PFSK-1 (cell line): ENCODE data around the gene GBE1.

Experiments
- POLR2AphosphoS5 ChIP-seq: IDR thresholded peaks from 2 replicates; pipeline ENCODE4 v1.6.1; 2012; ENCODE audit warnings: low read depth, mild to moderate bottlenecking, control low read depth, low read length, moderate library complexity
- TAF1 ChIP-seq: IDR thresholded peaks from 2 replicates; pipeline ENCODE4 v1.6.1; 2012; ENCODE audit warnings: low read length, control low read depth, borderline replicate concordance; ENCODE audit not compliant: insufficient read depth
- TF ChIP-seq, protein P1 (sequence below), 2 experiments: IDR thresholded peaks; 2 replicates each; pipeline versions ENCODE4 v1.6.1 to v1.8.0; 2011 to 2012; ENCODE audit warnings: low read depth in 2 of 2, low read length in 2 of 2, control low read depth in 1 of 2, inconsistent platforms in 1 of 2, mild to moderate bottlenecking in 1 of 2, moderate library complexity in 1 of 2; ENCODE audit not compliant: insufficient read depth in 1 of 2

- TF ChIP-seq, protein P1, sequence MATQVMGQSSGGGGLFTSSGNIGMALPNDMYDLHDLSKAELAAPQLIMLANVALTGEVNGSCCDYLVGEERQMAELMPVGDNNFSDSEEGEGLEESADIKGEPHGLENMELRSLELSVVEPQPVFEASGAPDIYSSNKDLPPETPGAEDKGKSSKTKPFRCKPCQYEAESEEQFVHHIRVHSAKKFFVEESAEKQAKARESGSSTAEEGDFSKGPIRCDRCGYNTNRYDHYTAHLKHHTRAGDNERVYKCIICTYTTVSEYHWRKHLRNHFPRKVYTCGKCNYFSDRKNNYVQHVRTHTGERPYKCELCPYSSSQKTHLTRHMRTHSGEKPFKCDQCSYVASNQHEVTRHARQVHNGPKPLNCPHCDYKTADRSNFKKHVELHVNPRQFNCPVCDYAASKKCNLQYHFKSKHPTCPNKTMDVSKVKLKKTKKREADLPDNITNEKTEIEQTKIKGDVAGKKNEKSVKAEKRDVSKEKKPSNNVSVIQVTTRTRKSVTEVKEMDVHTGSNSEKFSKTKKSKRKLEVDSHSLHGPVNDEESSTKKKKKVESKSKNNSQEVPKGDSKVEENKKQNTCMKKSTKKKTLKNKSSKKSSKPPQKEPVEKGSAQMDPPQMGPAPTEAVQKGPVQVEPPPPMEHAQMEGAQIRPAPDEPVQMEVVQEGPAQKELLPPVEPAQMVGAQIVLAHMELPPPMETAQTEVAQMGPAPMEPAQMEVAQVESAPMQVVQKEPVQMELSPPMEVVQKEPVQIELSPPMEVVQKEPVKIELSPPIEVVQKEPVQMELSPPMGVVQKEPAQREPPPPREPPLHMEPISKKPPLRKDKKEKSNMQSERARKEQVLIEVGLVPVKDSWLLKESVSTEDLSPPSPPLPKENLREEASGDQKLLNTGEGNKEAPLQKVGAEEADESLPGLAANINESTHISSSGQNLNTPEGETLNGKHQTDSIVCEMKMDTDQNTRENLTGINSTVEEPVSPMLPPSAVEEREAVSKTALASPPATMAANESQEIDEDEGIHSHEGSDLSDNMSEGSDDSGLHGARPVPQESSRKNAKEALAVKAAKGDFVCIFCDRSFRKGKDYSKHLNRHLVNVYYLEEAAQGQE (IDR thresholded peaks at IDR 0.05; ENCODE audit: insufficient read depth in 1 of 2, low read depth in 2 of 2, low read length in 2 of 2), result no peak
- TF ChIP-seq TAF1 (no peak), POLR2AphosphoS5 (no peak)
These were observed 203.3 kb downstream of the GBE1 start for GRCh38 chr3:81558106-81558505.
